Keratinocyte (primary cell): Measurements from ENCODE around the gene KLHDC4. TPM values are rescaled to one million over a fixed set of nuclear protein-coding genes. Genes with fewer than 3 reads are reported as not detected.

Experiments
- DNase-seq: peaks from one replicate; pipeline ENCODE4 v3.0.0-alpha.2; 2011; ENCODE audit warnings: low read depth, missing footprints, low spot score
- FAIRE-seq: peaks from 2 replicates; lab custom pipeline; 2011; peaks lifted over from hg19 to GRCh38; lab: Jason Lieb, UNC
- H2AFZ ChIP-seq: 2 replicates; pipeline ENCODE4 v1.6.0; 2012; ENCODE audit warnings: low read length, control low read depth, inconsistent platforms; ENCODE audit not compliant: control insufficient read depth
- H3K27ac ChIP-seq: 2 replicates; pipeline ENCODE4 v1.5.1; 2011; ENCODE audit warnings: low read length; ENCODE audit not compliant: control insufficient read depth, insufficient read depth
- H3K27me3 ChIP-seq: 3 replicates; pipeline ENCODE4 v1.6.0; 2011; ENCODE audit warnings: low read length; ENCODE audit not compliant: control insufficient read depth, insufficient read depth; ENCODE audit errors: extremely low read depth
- H3K36me3 ChIP-seq, 2 experiments: 2 replicates in 1 of 2; 3 replicates in 1 of 2; pipeline ENCODE4 v1.5.1; 2011; ENCODE audit warnings: low read length in 2 of 2, mild to moderate bottlenecking in 1 of 2; ENCODE audit not compliant: control insufficient read depth in 2 of 2, insufficient read depth in 2 of 2; ENCODE audit errors: extremely low read depth in 1 of 2
- H3K4me1 ChIP-seq: 3 replicates; pipeline ENCODE4 v1.5.1; 2011; ENCODE audit warnings: low read length; ENCODE audit not compliant: control insufficient read depth, insufficient read depth; ENCODE audit errors: extremely low read depth
- H3K4me2 ChIP-seq: 3 replicates; pipeline ENCODE4 v1.6.0; 2011; ENCODE audit warnings: low read depth, low read length; ENCODE audit not compliant: control insufficient read depth, insufficient read depth; ENCODE audit errors: extremely low read depth
- H3K4me3 ChIP-seq, 3 experiments: fragments of 200-600 bp in 1 of 3; sonication (generic) in 1 of 3; 2 replicates in 2 of 3; 3 replicates in 1 of 3; pipeline ENCODE4 v1.5.1; 2011 to 2016; ENCODE audit warnings: low read length in 3 of 3, mild to moderate bottlenecking in 3 of 3, control low read depth in 2 of 3, inconsistent platforms in 1 of 3, low read depth in 1 of 3, mixed read lengths in 1 of 3, mixed run types in 1 of 3, moderate library complexity in 1 of 3; ENCODE audit not compliant: control insufficient read depth in 2 of 3, insufficient read depth in 2 of 3; ENCODE audit errors: extremely low read depth in 1 of 3
- H3K79me2 ChIP-seq: 2 replicates; pipeline ENCODE4 v1.6.0; 2012; ENCODE audit warnings: low read length; ENCODE audit not compliant: control insufficient read depth, insufficient read depth
- H3K9ac ChIP-seq: 3 replicates; pipeline ENCODE4 v1.6.0; 2011; ENCODE audit warnings: low read length; ENCODE audit not compliant: control insufficient read depth, insufficient read depth; ENCODE audit errors: extremely low read depth
- H3K9me1 ChIP-seq: 3 replicates; pipeline ENCODE4 v1.6.0; 2011; ENCODE audit warnings: low read length; ENCODE audit not compliant: control insufficient read depth, insufficient read depth; ENCODE audit errors: extremely low read depth
- H3K9me3 ChIP-seq: 2 replicates; pipeline ENCODE4 v1.5.1; 2012; ENCODE audit warnings: low read depth, low read length; ENCODE audit not compliant: control insufficient read depth
- H4K20me1 ChIP-seq: 3 replicates; pipeline ENCODE4 v1.6.0; 2011; ENCODE audit warnings: low read length; ENCODE audit not compliant: control insufficient read depth, insufficient read depth; ENCODE audit errors: extremely low read depth
- CTCF ChIP-seq, 3 experiments: IDR thresholded peaks in 1 of 3; conservative IDR thresholded peaks in 1 of 3; optimal IDR thresholded peaks in 1 of 3; 2 replicates in 2 of 3; 3 replicates in 1 of 3; pipeline versions ENCODE3 to v1.5.1; 2011; ENCODE audit warnings: low read length in 3 of 3, mild to moderate bottlenecking in 3 of 3, moderate library complexity in 2 of 3, control low read depth in 1 of 3, inconsistent platforms in 1 of 3; ENCODE audit not compliant: insufficient read depth in 2 of 3; ENCODE audit errors: extremely low read depth in 1 of 3
- EZH2 ChIP-seq: IDR thresholded peaks from one replicate; pipeline ENCODE4 v1.6.1; 2012; ENCODE audit warnings: inconsistent platforms, mild to moderate bottlenecking, low read length, moderate library complexity
- dilution Hi-C: fragments of 300-500 bp; cut with MboI; formaldehyde crosslinking; loops from one replicate; pipeline ENCODE4 v1.7.0; 2020; ENCODE audit warnings: low sequenced_read_pairs; ENCODE audit not compliant: extremely low pct_ligation_motif_present
- polyA plus RNA-seq, 5 experiments: library from polyadenylated mRNA; depleted of rRNA in 3 of 5; stranded (reverse) in 3 of 5; stranded (forward) in 1 of 5; unstranded in 1 of 5; fragments of >200 nt; gene quantifications; 1 replicate in 1 of 5; 2 replicates in 3 of 5; 3 replicates in 1 of 5; pipeline versions ENCODE4 v1.2.1 to v1.2.3, GENCODE V29; 2011 to 2012; ENCODE audit warnings: missing spikeins in 2 of 5, low read depth in 1 of 5, low replicate concordance in 1 of 5

The KLHDC4 gene
- polyA plus RNA-seq, 1 donor (not counting 4 experiments of a cell fraction or from before 2014, with no cell fraction given), result 13.4 TPM

- Histone ChIP-seq H3K36me3 (peaks cover 8 to 10% of the 10 kb centered on the region in 2 experiments), H3K9ac (no peak overlapping the region), H3K4me3 (no peak overlapping the region), H3K4me2 (no peak overlapping the region), H3K4me1 (no peaks in the 10 kb centered on the region), H4K20me1 (no peaks in the 10 kb centered on the region), H3K9me3 (no peaks in the 10 kb centered on the region), H3K79me2 (no peaks in the 10 kb centered on the region), H2AFZ (no peak overlapping the region), H3K27me3 (no peaks in the 10 kb centered on the region), H3K27ac (no peak overlapping the region), H3K9me1 (no peaks in the 10 kb centered on the region)
- FAIRE-seq (no peak), DNase-seq (no peak)
- no peak for TF ChIP-seq EZH2
- no peak for TF ChIP-seq CTCF (optimal IDR thresholded peaks at IDR 0.05 in 1 of 3, IDR thresholded peaks at IDR 0.05 in 1 of 3, conservative IDR thresholded peaks at IDR 0.05 in 1 of 3; ENCODE audit: extremely low read depth in 1 of 3, insufficient read depth in 2 of 3, low read length in 3 of 3)
- dilution Hi-C loops, result no loop called here
These were observed 64.7 kb downstream of the KLHDC4 start for GRCh38 chr16:87701078-87701460.

- FAIRE-seq (no peak), DNase-seq (no peak)
- H3K9me3 ChIP-seq, result no peaks in the 10 kb centered on the region
- peaks cover 8 to 10% of the 10 kb centered on the region in 2 experiments for H3K36me3 ChIP-seq
- no peaks in the 10 kb centered on the region for H3K4me1 ChIP-seq
- TF ChIP-seq CTCF (optimal IDR thresholded peaks at IDR 0.05 in 1 of 3, IDR thresholded peaks at IDR 0.05 in 1 of 3, conservative IDR thresholded peaks at IDR 0.05 in 1 of 3; ENCODE audit: extremely low read depth in 1 of 3, insufficient read depth in 2 of 3, low read length in 3 of 3) (no peak), EZH2 (no peak)
- H3K4me3 ChIP-seq, result no peak overlapping the region
- no peaks in the 10 kb centered on the region for H4K20me1 ChIP-seq
- H3K27me3 ChIP-seq, result no peaks in the 10 kb centered on the region
- H2AFZ ChIP-seq, result no peak overlapping the region
- H3K4me2 ChIP-seq, result no peak overlapping the region
- no peaks in the 10 kb centered on the region for H3K79me2 ChIP-seq
- H3K9me1 ChIP-seq, result no peaks in the 10 kb centered on the region
- H3K9ac ChIP-seq, result no peak overlapping the region
- no peak overlapping the region for H3K27ac ChIP-seq
- dilution Hi-C loops, result no loop called here
These were observed 65.2 kb downstream of the KLHDC4 start for GRCh38 chr16:87700406-87701077.
